Lung (tissue), 12 donors: ENCODE data around the gene TRPM2. TPM values are rescaled to one million over a fixed set of nuclear protein-coding genes. Genes with fewer than 3 reads are reported as not detected.

Experiments used
- ATAC-seq: fragments of 200-7000 bp; cut with Tn5 transposase; one replicate; pipeline ENCODE4 v1.9.1; 2020; ENCODE audit warnings: moderate number of reproducible peaks; ENCODE audit not compliant: insufficient read depth, low FRiP score
- DNase-seq, 3 donors: peaks; one replicate each; pipeline ENCODE4 v3.0.0-alpha.2; 2013 to 2017
- H3K27ac ChIP-seq, 2 donors: one replicate each; pipeline ENCODE4 v1.5.1; 2013; ENCODE audit warnings: mild to moderate bottlenecking in 2 of 2, moderate library complexity in 2 of 2, control low read depth in 1 of 2, inconsistent platforms in 1 of 2, low read depth in 1 of 2, low read length in 1 of 2
- H3K27me3 ChIP-seq, 3 donors: one replicate each; pipeline ENCODE4 v1.5.1; 2013; ENCODE audit warnings: low read length in 2 of 3; ENCODE audit not compliant: control insufficient read depth in 3 of 3, insufficient read depth in 3 of 3
- H3K36me3 ChIP-seq, 4 donors: one replicate each; pipeline ENCODE4 v1.5.1; 2013; ENCODE audit warnings: low read length in 4 of 4, mild to moderate bottlenecking in 1 of 4, moderate library complexity in 1 of 4; ENCODE audit not compliant: control insufficient read depth in 4 of 4, insufficient read depth in 4 of 4
- H3K4me1 ChIP-seq, 5 donors: one replicate each; pipeline ENCODE4 v1.5.1; 2013; ENCODE audit warnings: low read length in 5 of 5, mild to moderate bottlenecking in 2 of 5, moderate library complexity in 1 of 5; ENCODE audit not compliant: control insufficient read depth in 5 of 5, insufficient read depth in 5 of 5
- H3K4me3 ChIP-seq: one replicate; pipeline ENCODE4 v1.5.1; 2013; ENCODE audit warnings: mild to moderate bottlenecking, control low read depth, moderate library complexity
- H3K9ac ChIP-seq, 2 donors: one replicate each; pipeline ENCODE4 v1.5.1; 2013; ENCODE audit warnings: low read length in 2 of 2, control low read depth in 1 of 2; ENCODE audit not compliant: insufficient read depth in 1 of 2
- H3K9me3 ChIP-seq, 4 donors: one replicate each; pipeline ENCODE4 v1.5.1; 2013; ENCODE audit warnings: low read length in 3 of 4, mild to moderate bottlenecking in 1 of 4, moderate library complexity in 1 of 4; ENCODE audit not compliant: control insufficient read depth in 4 of 4, insufficient read depth in 3 of 4
- CTCF ChIP-seq: IDR thresholded peaks from 2 replicates; pipeline ENCODE4 v1.5.1; 2012; ENCODE audit warnings: mild to moderate bottlenecking; ENCODE audit errors: control extremely low read depth, extremely low read depth
- WGBS, 2 donors: extraction: QIAGEN DNeasy Blood & Tissue Kit; methylation state at CpG; one replicate each; pipeline ENCODE4 v1.1.7; 2013; 5-methylcytosine and 5-hydroxymethylcytosine counted together
- polyA plus RNA-seq, 2 donors: library from polyadenylated mRNA; stranded (reverse); fragments of 200-250 nt; gene quantifications; one replicate each; pipeline ENCODE4 v1.2.1, GENCODE V29; 2013
- total RNA-seq, 2 donors: library from RNA; depleted of rRNA in 1 of 2; stranded (reverse); fragments of >200 nt in 1 of 2; gene quantifications; one replicate each; pipeline ENCODE4 v1.2.1, GENCODE V29; 2014 to 2021
- donor health status: control.
- donor health status: control.
- donor health status: Bipolar disorder and iron deficiency.
- donor health status: healthy.
- donor health status: DM: yes; HTN: yes; CAD: no.

TRPM2 gene
- total and polyA plus RNA-seq, 4 donors, result 5.9 to 26.2 (median 10.3) TPM

- Histone ChIP-seq H3K9me3 (peaks cover 0 to 1% (median 0%) of the 10 kb centered on the region in 4 donors), H3K36me3 (peaks cover 3 to 86% (median 18%) of the 10 kb centered on the region in 4 donors), H3K9ac (no peak overlapping the region), H3K4me1 (peaks cover 0 to 8% (median 0%) of the 10 kb centered on the region in 5 donors), H3K27me3 (no peaks in the 10 kb centered on the region), H3K4me3 (no peak overlapping the region), H3K27ac (no peak overlapping the region)
- DNase-seq, result no peak
- no peak for TF ChIP-seq CTCF
- ATAC-seq, result no peak
- 89 to 95% methylated on average over 19 of the region's 19 CpGs for WGBS, 2 donors
These were observed 36.1 kb upstream of the TRPM2 start for GRCh38 chr21:44317241-44317782.

GRCh38 chr21:44317871-44318270 lies 35.5 kb upstream of the TRPM2 start:
- Histone ChIP-seq H3K9ac (no peak overlapping the region), H3K9me3 (peaks cover 0 to 1% (median 0%) of the 10 kb centered on the region in 4 donors), H3K36me3 (peaks cover 3 to 87% (median 16%) of the 10 kb centered on the region in 4 donors), H3K4me1 (peaks cover 0 to 8% (median 0%) of the 10 kb centered on the region in 5 donors), H3K4me3 (no peak overlapping the region), H3K27ac (no peak overlapping the region), H3K27me3 (no peaks in the 10 kb centered on the region)
- ATAC-seq (no peak), DNase-seq (no peak)
- TF ChIP-seq CTCF, result no peak
- 95 to 96% methylated on average over 22 of the region's 22 CpGs for WGBS, 2 donors

GRCh38 chr21:44318489-44319285 lies 34.7 kb upstream of the TRPM2 start:
- no peak for DNase-seq
- H3K4me3 ChIP-seq, result no peak overlapping the region
- H3K36me3 ChIP-seq, result peaks cover 3 to 85% (median 13%) of the 10 kb centered on the region in 4 donors
- H3K4me1 ChIP-seq, result peaks cover 0 to 8% (median 0%) of the 10 kb centered on the region in 5 donors
- H3K9ac ChIP-seq, result no peak overlapping the region
- no peak overlapping the region for H3K27ac ChIP-seq
- H3K9me3 ChIP-seq, result peaks cover 0 to 1% (median 0%) of the 10 kb centered on the region in 4 donors
- H3K27me3 ChIP-seq, result no peaks in the 10 kb centered on the region
- 96 to 97% methylated on average over 24 to 25 of the region's 25 CpGs for WGBS, 2 donors
- TF ChIP-seq CTCF, result no peak
- ATAC-seq, result no peak
